Head of caudate nucleus (tissue), 42 donors: ENCODE measurements around the gene UTP20.
"Not testable (repeated sequence)": the region's sequence is repeated elsewhere in the genome, so short reads cannot be mapped to it uniquely, and the experiment has no call there.

Experiments
- DNase-seq, 42 donors: peaks; one replicate each; pipeline versions ENCODE4 v3.0.0 to v3.0.0-alpha.2; 2020 to 2021; ENCODE audit warnings: mixed read lengths in 7 of 42
- intact Hi-C: fragments of 100-400 bp; cut with DNase I; formaldehyde crosslinking; loops from one replicate; pipeline ENCODE4 v1.15.0; 2022

The UTP20 gene

GRCh38 chr12:101323255-101323654 is 43.4 kb downstream of the UTP20 start:
- DNase-seq = no peak
- intact Hi-C loops = no loop called here

- intact Hi-C loops = no loop called here
- DNase-seq = no peak
Observed at GRCh38 chr12:101325590-101325989, 45.7 kb downstream of the UTP20 start.

GRCh38 chr12:101327051-101327450 is 47.1 kb downstream of the UTP20 start:
- intact Hi-C loops = no loop called here
- DNase-seq = no peak

- no peak for DNase-seq
- intact Hi-C loops = no loop called here
Observed at GRCh38 chr12:101327546-101327945, 47.6 kb downstream of the UTP20 start.

- no peak for DNase-seq
- intact Hi-C loops = no loop called here
Observed at GRCh38 chr12:101328917-101329316, 49.0 kb downstream of the UTP20 start.

- intact Hi-C loops = no loop called here
- DNase-seq = no peak
Observed at GRCh38 chr12:101330631-101331030, 50.7 kb downstream of the UTP20 start.

- intact Hi-C loops = no loop called here
- no peak for DNase-seq
Observed at GRCh38 chr12:101336437-101336836, 56.5 kb downstream of the UTP20 start.

GRCh38 chr12:101338087-101338486 is 58.2 kb downstream of the UTP20 start:
- intact Hi-C loops = no loop called here
- no peak for DNase-seq

- intact Hi-C loops = no loop called here
- no peak for DNase-seq
Observed at GRCh38 chr12:101343893-101344292, 64.0 kb downstream of the UTP20 start.

GRCh38 chr12:101351682-101352081 is 71.8 kb downstream of the UTP20 start:
- intact Hi-C loops = no loop called here

GRCh38 chr12:101356794-101357193 is 76.9 kb downstream of the UTP20 start:
- intact Hi-C loops = no loop called here
- no peak for DNase-seq

More at GRCh38 chr12:101351682-101352081, 71.8 kb downstream of the UTP20 start:
- no peak for DNase-seq

- DNase-seq = no peak
- intact Hi-C loops = no loop called here
Observed at GRCh38 chr12:101361455-101361854, 81.5 kb downstream of the UTP20 start.

- intact Hi-C loops = no loop called here
- no peak for DNase-seq
Observed at GRCh38 chr12:101368016-101368415, 88.1 kb downstream of the UTP20 start.

GRCh38 chr12:101372431-101372830 is 92.5 kb downstream of the UTP20 start:
- intact Hi-C loops = no loop called here

GRCh38 chr12:101375573-101375972 is 95.7 kb downstream of the UTP20 start:
- intact Hi-C loops = no loop called here
- DNase-seq = no peak

More at GRCh38 chr12:101372431-101372830, 92.5 kb downstream of the UTP20 start:
- no peak for DNase-seq

GRCh38 chr12:101379149-101379548 is 99.2 kb downstream of the UTP20 start:
- DNase-seq = no peak
- intact Hi-C loops = no loop called here

- DNase-seq, intact Hi-C loops: not testable (repeated sequence)
Observed at GRCh38 chr12:101391181-101391580, 111.3 kb downstream of the UTP20 start.

GRCh38 chr12:101407049-101407435 is 127.1 kb downstream of the UTP20 start:
- intact Hi-C loops = loop anchor here (10.0 kb wide), 1 partner anchor 582 kb away; no protein-coding TSS in a partner anchor
- peak in 14 of 42 donors; percentile 5 to 45 (median 22) for DNase-seq

- peak; percentile 70 to 95 (median 89) for DNase-seq
- intact Hi-C loops = loop anchor here (10.0 kb wide), 1 partner anchor 583 kb away; no protein-coding TSS in a partner anchor
Observed at GRCh38 chr12:101407436-101408345, 127.8 kb downstream of the UTP20 start, which contains the start of gene ARL1. Gene ARL1, minus strand, starts transcription at chr12:101407772. Its CDS starts 127 bp downstream, at chr12:101407645.

GRCh38 chr12:101410169-101410568 is 130.3 kb downstream of the UTP20 start:
- DNase-seq = not testable (repeated sequence)
- intact Hi-C loops = loop anchor here (10.0 kb wide), 1 partner anchor 425 kb away; the partner anchor contains the start of gene GNPTAB
